SK-N-SH (cell line): ENCODE data around the gene ZNF697.

Source experiments
- CTCF ChIP-seq: fragments of 200-600 bp; sonication (generic); IDR thresholded peaks from 2 replicates; pipeline ENCODE4 v1.6.1; 2017; ENCODE audit warnings: antibody characterized with exemption, mild to moderate bottlenecking, moderate library complexity
- GABPA ChIP-seq: IDR thresholded peaks from 2 replicates; pipeline ENCODE4 v1.4.0; 2012; ENCODE audit warnings: low read depth, mild to moderate bottlenecking
- USF1 ChIP-seq: IDR thresholded peaks from 2 replicates; pipeline ENCODE4 v1.4.0; 2012; ENCODE audit warnings: low read depth, borderline replicate concordance

GRCh38 chr1:119573886-119574285, 74.2 kb downstream of the ZNF697 start:
- TF ChIP-seq CTCF: no peak
- TF ChIP-seq USF1: no peak
- TF ChIP-seq GABPA: no peak
